HG02623 (cell line): Measurements from ENCODE around the gene FAM98C.
"Not testable (repeated sequence)": the region's sequence is repeated elsewhere in the genome, so short reads cannot be mapped to it uniquely, and the experiment has no call there.

Experiments used
- ATAC-seq: cut with Tn5 transposase; IDR thresholded peaks from one replicate; pipeline ENCODE4 v1.9.1; 2021; ENCODE audit warnings: moderate library complexity; ENCODE audit not compliant: unreplicated experiment

Gene FAM98C

GRCh38 chr19:38395381-38396114, 7.3 kb upstream of the FAM98C start:
- no peak for ATAC-seq

DNA sequence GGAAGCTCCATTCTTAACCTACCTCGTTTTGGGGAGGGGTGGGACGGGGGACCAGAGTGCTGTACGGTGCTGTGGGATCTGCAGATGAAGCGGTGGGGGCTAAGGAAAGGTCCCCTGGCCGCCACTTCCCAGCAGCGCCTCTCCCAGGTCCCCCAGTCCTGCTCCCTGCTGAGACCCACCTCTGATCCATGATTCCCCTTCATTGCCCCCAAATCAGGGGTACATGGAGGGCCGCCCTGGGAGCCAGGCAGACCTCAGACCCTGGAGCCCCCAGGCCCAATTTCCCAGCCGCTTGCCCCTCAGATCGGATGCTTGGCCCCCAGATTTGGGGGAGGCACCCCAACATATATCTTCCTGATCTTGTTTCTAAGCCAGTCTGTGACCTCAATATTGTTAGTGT, 3.8 kb upstream of the FAM98C start:
- ATAC-seq, result no peak

- ATAC-seq, result no peak
Measured at GRCh38 chr19:38399537-38399936, 3.4 kb upstream of the FAM98C start.

DNA sequence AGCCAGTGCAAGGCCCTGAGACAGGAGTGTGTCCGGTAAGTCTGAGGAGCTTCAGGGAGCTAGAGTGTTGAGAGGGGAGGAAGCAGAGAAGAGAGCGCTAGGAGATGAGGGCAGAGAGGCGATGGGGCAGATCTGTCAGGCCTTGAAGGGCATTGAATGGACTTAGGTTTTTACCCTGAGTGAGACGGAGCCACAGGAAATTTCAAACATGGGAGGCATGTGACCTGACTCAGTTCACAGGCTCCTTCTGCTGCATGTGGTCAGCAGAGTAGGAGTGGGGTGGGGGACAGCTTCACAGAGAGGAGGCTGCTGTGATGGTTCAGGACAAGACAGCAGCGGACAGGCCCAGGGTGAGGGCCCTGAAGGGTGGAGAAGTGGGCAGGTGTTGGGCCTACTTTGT, 2.5 kb upstream of the FAM98C start:
- ATAC-seq, result no peak

DNA sequence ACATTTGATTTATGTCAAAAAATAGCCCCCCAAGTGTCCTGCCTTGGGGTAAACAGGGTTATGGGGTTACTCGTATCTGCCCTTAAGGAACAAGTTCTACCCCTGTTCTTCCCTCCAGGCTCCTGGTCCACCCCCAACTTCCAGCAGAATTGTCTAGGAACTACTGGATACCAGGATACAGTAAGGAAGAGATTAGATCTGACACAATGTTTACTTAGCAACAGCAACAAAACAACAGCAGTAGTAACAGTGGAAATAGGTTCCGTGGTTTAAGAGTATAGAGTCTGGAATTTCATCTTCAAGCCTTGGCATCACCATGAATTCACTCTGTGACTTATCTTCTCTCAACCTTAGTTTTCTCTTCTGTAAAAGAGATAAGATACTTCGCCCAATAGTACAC, 1.7 kb upstream of the FAM98C start:
- no peak for ATAC-seq

DNA sequence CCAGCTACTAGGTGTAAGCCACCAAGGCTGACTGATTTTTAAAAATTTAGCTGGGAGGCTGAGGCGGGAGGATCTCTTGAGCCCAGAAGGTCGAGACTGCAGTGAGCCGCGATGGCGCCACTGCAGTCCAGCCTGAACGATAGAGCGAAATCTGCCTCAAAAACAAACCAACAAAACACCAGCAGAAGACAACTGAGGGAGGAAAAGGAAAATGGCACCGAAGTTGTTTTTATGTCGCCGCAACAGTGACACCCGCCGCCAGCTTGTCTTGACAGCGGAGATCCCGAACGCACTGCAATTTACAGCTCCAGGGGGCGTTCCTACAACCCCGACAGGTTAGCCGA, 298 bp upstream of the FAM98C start:
- no peak for ATAC-seq

GRCh38 chr19:38404858-38405257, 2.0 kb downstream of the FAM98C start:
- ATAC-seq, result no peak

GRCh38 chr19:38405276-38405675, 2.4 kb downstream of the FAM98C start:
- no peak for ATAC-seq

DNA sequence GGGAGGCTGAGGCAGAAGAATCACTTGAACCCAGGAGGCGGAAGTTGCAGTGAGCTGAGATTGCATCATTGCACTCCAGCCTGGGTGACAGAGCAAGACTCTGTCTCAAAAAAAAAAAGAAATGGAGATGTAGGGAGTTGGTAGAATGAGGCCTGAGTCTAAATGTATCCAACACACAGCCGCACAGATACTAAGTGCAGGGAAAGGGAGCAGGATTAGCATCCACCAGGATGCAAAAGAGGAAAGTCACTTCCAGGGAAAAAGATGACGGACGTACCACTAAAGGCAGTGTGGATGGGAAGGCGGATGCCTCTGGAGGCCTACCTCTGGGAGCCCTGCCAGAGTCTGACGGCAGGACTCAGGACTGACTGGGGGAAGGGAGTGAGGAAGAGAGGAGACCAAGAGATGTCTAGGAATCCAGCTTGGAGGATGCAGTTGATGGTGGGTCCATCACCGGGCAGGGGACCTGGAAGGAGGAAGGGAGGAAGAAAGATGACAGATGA, 6.8 kb downstream of the FAM98C start:
- no peak for ATAC-seq

GRCh38 chr19:38410407-38410806, 7.5 kb downstream of the FAM98C start:
- ATAC-seq, result not testable (repeated sequence)

GRCh38 chr19:38411041-38411712, 8.3 kb downstream of the FAM98C start:
- no peak for ATAC-seq

DNA sequence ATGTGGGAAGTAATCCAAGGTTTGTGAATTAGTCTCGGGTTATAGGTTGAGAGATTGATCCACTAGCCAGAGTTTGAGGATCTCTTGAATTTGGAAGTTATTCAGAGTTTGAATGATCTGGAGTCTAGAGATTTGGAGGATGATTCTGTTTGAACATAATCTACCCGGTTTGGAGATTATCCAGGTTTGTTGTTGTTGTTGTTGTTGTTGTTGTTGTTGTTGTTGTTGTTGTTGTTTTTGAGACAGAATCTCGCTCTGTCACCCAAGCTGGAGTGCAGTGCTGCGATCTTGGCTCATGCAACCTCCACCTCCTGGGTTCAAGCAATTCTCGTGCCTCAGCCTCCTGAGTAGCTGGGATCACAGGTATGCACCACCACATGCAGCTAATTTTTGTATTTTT, 9.0 kb downstream of the FAM98C start:
- not testable (repeated sequence) for ATAC-seq

DNA sequence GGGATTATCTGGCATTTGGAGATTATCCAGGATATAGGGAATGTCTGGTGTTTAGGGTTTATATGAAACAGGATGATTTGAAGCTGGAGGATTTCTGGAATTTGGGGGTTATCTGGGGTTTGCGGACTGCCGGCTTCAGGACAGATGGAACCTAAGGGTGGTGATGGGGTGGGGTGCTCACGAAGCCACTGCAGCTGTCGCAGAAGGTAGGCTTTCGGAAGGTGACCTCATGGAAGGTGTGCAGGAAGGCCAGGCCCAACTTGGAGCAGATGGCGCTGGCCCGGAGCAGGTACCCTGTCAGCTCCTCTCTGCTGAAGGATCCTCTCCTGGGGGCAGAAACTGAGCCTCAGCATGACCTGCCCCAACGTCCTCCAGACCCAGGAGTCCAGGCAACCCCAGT, 9.6 kb downstream of the FAM98C start:
- ATAC-seq, result no peak

- ATAC-seq, result no peak
Measured at GRCh38 chr19:38412961-38413360, 10.1 kb downstream of the FAM98C start.

- no peak for ATAC-seq
Measured at GRCh38 chr19:38413416-38413815, 10.5 kb downstream of the FAM98C start.

GRCh38 chr19:38417146-38417543, 14.3 kb downstream of the FAM98C start:
- no peak for ATAC-seq

- no peak for ATAC-seq
Measured at GRCh38 chr19:38417544-38418506, 14.9 kb downstream of the FAM98C start.

- no peak for ATAC-seq
Measured at GRCh38 chr19:38420935-38421334, 18.0 kb downstream of the FAM98C start.

- ATAC-seq, result no peak
Measured at GRCh38 chr19:38421856-38422255, 19.0 kb downstream of the FAM98C start.

GRCh38 chr19:38422438-38422837, 19.5 kb downstream of the FAM98C start:
- no peak for ATAC-seq

DNA sequence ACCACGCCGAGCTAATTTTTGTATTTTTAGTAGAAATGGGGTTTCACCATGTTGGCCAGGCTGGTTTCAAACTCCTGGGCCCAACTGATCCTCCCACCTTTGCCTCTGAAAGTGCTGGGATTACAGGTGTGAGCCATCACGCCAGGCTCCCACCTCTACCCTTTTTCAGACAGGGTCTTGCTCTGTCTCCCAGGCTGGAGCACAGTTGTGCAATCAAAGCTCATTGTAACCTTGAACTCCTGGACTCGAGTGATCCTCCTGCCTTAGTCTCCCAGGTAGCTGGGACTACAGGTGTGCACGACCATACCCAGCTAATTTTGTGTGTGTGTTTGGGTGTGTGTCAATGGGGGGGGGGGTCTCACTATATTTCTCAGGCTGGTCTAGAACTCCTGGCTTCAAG, 21.4 kb downstream of the FAM98C start:
- ATAC-seq, result no peak
